ENCODE measurements around the gene LTBP4.

- no peak for TF ChIP-seq EZH2 (IDR thresholded peaks at IDR 0.05; ENCODE audit: borderline replicate concordance, low read depth, low read length, severe bottlenecking)
- TF ChIP-seq CTCF (IDR thresholded peaks at IDR 0.05; ENCODE audit: borderline replicate concordance, extremely low read depth, low read length, poor library complexity, severe bottlenecking): no peak
Measured at GRCh38 chr19:40617961-40618360, 16.8 kb downstream of the LTBP4 start.
